ENCODE results near the gene CREBBP.

DNA sequence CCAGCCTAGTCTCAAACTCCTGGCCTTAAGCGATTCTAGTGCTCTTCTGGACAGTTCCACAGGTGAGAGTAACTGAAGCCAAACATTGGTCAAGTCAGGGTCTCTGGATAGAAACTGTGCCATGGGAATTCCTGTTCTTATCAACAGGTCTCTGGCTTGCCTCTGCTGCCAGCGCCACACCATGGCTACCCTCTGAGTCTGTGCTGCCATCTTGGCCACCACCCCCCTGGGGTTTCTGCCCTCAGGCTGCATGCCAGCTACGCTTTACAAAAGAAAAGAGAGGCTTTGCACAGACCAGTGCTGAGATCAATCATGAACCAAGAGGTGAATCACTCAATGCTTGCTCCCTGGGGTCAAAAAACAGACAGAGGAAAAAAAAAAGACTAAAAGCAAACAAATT lies 24.4 kb upstream of the CREBBP start:
- TF ChIP-seq, protein P1, sequence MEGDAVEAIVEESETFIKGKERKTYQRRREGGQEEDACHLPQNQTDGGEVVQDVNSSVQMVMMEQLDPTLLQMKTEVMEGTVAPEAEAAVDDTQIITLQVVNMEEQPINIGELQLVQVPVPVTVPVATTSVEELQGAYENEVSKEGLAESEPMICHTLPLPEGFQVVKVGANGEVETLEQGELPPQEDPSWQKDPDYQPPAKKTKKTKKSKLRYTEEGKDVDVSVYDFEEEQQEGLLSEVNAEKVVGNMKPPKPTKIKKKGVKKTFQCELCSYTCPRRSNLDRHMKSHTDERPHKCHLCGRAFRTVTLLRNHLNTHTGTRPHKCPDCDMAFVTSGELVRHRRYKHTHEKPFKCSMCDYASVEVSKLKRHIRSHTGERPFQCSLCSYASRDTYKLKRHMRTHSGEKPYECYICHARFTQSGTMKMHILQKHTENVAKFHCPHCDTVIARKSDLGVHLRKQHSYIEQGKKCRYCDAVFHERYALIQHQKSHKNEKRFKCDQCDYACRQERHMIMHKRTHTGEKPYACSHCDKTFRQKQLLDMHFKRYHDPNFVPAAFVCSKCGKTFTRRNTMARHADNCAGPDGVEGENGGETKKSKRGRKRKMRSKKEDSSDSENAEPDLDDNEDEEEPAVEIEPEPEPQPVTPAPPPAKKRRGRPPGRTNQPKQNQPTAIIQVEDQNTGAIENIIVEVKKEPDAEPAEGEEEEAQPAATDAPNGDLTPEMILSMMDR (IDR thresholded peaks at IDR 0.05; ENCODE audit: insufficient read depth, low read depth, low read length): no peak
- no peak for TF ChIP-seq EZH2 (IDR thresholded peaks at IDR 0.05; ENCODE audit: insufficient read depth, low read length)

Measured in astrocyte (in vitro differentiated cells and primary cell).